Breast epithelium (tissue), 3 donors: Measurements from ENCODE around the gene LCE2C.

Experiments
- CTCF ChIP-seq, 3 donors: fragments of 450-650 bp; IDR thresholded peaks; one replicate each; pipeline ENCODE4 v1.5.1; 2016 to 2017; ENCODE audit warnings: antibody characterized with exemption in 3 of 3, mild to moderate bottlenecking in 3 of 3, moderate library complexity in 3 of 3
- POLR2A ChIP-seq: fragments of 450-650 bp; IDR thresholded peaks from one replicate; pipeline ENCODE4 v1.6.1; 2016; ENCODE audit warnings: antibody characterized with exemption, mild to moderate bottlenecking, moderate library complexity
- POLR2AphosphoS5 ChIP-seq, 3 donors: sonication (generic); formaldehyde crosslinking; IDR thresholded peaks; one replicate each; pipeline ENCODE4 v1.6.1; 2017; ENCODE audit warnings: antibody characterized with exemption in 3 of 3

- TF ChIP-seq POLR2A (no peak), CTCF (IDR thresholded peaks at IDR 0.05) (no peak), POLR2AphosphoS5 (IDR thresholded peaks at IDR 0.05) (no peak)
These were observed 18.6 kb upstream of the LCE2C start for GRCh38 chr1:152656459-152656858.
